HG03571 (cell line): ENCODE measurements around the gene NR3C2.

Source experiments
- ATAC-seq: cut with Tn5 transposase; IDR thresholded peaks from one replicate; pipeline ENCODE4 v1.9.1; 2021; ENCODE audit not compliant: unreplicated experiment

Gene NR3C2

DNA sequence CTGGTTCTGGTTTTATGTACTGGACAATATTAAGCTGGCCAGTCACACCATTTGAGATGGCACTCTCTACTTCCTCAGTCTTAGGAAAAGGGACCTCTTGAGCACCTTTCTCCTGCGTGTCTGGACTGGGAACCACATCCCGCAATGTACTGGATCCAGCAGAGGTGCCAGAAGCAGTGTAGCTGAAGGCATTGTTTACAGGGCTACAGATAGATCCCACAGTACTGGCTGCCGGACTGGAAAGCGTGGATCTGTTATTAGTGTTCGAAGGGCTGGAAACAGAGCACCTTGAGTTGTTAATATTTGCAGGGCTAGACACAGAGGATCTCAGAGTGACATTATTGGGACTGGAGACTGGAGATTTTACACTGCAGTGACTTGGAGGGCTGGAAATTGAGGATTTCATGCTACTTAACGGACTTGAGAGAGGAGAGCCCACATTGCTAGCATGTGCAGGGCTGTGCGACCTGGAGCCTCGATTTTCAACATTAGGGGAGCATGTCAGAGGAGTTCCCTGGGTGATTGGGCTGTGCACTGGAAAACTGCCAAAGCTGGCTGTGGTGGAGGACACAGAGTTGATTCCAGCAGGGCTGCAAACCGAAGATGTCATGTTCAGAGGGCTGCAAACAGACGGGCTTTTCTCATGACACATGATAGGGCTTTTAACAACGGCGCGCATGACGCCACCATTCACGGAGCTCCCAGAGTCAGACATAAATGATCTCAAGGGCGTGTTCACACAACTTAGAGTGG lies 6.4 kb downstream of the NR3C2 start:
- ATAC-seq = no peak

DNA sequence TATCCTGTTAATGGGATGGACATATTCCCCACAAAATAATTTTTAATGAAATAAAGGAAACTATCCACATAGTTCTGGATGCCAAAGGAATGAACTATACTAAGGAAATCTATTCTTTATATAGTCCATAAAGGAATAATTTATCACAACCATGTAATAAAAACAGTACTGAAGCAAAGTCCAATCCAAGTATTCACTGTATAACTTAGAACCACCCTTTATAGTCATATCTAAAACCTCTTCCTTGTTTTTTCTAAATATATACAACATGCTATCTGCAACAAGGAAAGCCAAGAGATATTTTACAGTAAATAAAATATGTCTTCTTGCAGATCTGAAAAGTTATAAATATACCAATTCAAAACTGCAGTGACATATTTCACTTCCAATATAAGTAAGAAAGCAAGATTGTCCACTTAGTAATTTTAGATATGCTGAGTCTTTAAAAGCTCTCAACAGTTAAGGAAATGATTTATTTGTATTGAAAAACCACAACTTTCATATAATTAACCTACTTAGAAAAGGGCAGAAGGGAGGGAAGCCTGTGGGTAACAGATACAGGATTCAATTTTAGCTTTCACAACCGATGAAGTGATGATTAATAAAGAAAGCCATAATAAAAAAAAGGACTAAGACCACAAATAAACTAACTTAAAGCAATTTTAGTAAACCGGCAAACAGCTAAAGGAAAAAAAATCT lies 8.0 kb downstream of the NR3C2 start:
- peak; percentile 81 for ATAC-seq

DNA sequence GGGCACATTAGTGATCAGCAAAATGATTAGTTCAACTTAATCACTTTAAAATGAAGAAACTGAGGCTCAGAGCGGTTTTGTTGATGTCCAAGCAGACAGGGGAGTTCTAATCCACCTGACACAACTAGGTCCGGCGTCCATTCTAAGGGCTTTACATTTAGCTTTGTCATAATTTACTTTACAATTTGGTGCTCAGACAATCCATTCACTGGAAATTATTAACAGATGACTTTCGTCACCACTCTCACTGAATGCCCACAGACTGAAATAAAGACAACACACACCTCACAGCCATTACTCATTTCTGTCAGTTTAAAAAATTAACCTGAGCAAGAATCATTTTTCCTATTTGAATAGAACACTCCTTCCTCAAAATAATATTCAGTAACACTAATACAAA lies 10.8 kb downstream of the NR3C2 start:
- ATAC-seq = no peak

DNA sequence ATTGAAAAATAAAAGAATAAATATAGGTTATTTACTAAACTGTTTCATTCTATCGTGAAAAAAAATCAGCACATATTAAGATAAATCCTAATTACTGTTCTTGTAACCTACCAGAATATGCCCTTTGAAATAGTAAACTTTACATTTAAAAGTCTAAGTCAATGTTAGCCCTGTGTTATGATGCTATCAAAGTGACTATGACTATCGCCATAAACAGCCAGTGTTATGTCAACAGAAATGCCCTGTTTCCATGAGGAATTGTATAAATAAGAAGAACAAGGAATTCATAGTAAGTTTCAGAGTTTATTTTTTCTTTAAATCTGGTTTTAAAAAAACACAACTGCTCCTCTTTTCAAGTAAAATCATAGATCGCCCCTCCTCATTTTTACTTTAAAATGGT lies 11.4 kb downstream of the NR3C2 start:
- no peak for ATAC-seq

DNA sequence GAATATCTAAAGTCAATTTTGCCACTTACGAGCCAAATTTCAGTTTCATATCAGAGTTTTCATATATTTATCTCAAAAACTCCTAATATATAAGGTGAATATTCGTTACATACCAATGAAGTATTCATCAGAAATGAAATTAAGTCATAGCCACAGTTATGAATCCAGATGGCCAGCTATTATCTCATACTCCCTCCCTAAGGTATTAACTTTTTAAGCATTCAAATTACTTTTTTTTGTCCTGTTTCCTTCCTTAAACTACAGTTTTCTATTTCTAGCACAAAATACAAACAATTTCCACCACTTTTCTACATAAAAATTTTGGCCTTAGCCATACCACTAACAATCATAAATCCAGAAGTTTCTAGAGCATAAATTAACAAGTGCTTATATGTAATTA lies 13.0 kb downstream of the NR3C2 start:
- no peak for ATAC-seq

DNA sequence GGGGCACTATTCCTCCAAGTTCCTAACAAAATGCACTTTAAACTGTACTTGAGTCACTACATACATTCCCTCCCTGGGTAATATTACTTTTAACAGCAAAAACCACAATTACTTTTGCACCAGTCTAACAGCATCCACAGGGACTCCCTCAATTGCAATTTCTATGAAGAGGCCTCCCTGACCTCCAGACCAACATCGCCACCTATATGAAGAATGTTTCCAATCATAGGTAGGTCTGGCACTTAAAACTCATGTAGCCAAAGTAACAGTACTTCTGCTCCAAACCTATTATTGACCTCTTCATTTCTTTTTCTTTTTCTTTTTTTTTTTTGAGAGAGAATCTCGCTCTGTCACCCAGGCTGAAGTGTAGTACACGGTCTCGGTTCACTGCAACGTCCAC lies 15.6 kb downstream of the NR3C2 start:
- ATAC-seq = no peak

- ATAC-seq = peak; percentile 89
These were observed 16.7 kb downstream of the NR3C2 start for GRCh38 chr4:148425327-148426110.

- no peak for ATAC-seq
These were observed 21.8 kb downstream of the NR3C2 start for GRCh38 chr4:148420397-148420796.

DNA sequence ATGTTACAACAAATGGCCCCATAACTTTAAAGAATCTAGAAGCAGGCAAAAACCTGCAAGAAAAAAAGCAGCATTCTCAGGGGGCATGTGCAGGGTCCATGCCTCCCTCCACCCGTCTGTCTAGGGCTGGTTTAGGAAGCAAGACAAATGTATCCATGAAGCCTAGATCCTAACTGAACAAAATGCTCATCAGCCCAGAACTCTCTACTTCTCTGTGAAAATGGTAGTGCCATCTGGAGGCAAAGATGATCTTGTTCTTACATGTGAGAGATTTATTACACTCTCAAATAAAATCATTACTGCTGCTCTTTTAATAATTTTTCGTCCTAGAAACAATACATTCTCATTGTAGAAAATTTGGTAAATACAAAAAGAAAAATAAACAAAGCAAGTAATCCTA lies 26.7 kb downstream of the NR3C2 start:
- ATAC-seq = no peak

GRCh38 chr4:148412460-148412994 lies 29.7 kb downstream of the NR3C2 start:
- ATAC-seq = no peak

GRCh38 chr4:148405161-148405893 lies 36.9 kb downstream of the NR3C2 start:
- ATAC-seq = no peak

- ATAC-seq = no peak
These were observed 43.2 kb downstream of the NR3C2 start for GRCh38 chr4:148398988-148399387.

GRCh38 chr4:148397771-148398170 lies 44.4 kb downstream of the NR3C2 start:
- no peak for ATAC-seq

GRCh38 chr4:148396986-148397673 lies 45.1 kb downstream of the NR3C2 start:
- no peak for ATAC-seq

GRCh38 chr4:148395771-148396170 lies 46.4 kb downstream of the NR3C2 start:
- ATAC-seq = no peak

- no peak for ATAC-seq
These were observed 51.2 kb downstream of the NR3C2 start for GRCh38 chr4:148391056-148391455.

- ATAC-seq = no peak
These were observed 51.9 kb downstream of the NR3C2 start for GRCh38 chr4:148390311-148390710.

GRCh38 chr4:148380291-148380690 lies 61.9 kb downstream of the NR3C2 start:
- no peak for ATAC-seq

GRCh38 chr4:148376151-148376550 lies 66.1 kb downstream of the NR3C2 start:
- ATAC-seq = no peak

GRCh38 chr4:148375584-148375983 lies 66.6 kb downstream of the NR3C2 start:
- ATAC-seq = no peak
